Measurements from ENCODE around the gene NGFR. TPM values are rescaled to one million over a fixed set of nuclear protein-coding genes. Genes with fewer than 3 reads are reported as not detected.
"Not testable (repeated sequence)": the region's sequence is repeated elsewhere in the genome, so short reads cannot be mapped to it uniquely, and the experiment has no call there.

Gene NGFR
- total RNA-seq, 1 experiment from 2014 or later: not detected

- Histone ChIP-seq H3K79me2 (ENCODE audit: low read length) (no peaks in the 10 kb centered on the region), H3F3A (ENCODE audit: low read length, unreplicated experiment) (no peaks in the 10 kb centered on the region), H3K4me3 (ENCODE audit: low read length) (no peak overlapping the region), H3K9me3 (ENCODE audit: low read length) (no peaks in the 10 kb centered on the region), H3K27me3 (ENCODE audit: low read length) (peaks cover 54% of the 10 kb centered on the region), H3K9ac (ENCODE audit: low read length) (no peak overlapping the region), H3K4me2 (ENCODE audit: low read length) (no peak overlapping the region), H3K36me3 (ENCODE audit: low read depth, low read length) (no peaks in the 10 kb centered on the region), H3K9me2 (replicated peaks; ENCODE audit: low read length) (no peaks in the 10 kb centered on the region), H3K27ac (ENCODE audit: low read length) (no peak overlapping the region), H4K20me1 (ENCODE audit: low read length) (no peaks in the 10 kb centered on the region), H2AFZ (ENCODE audit: low read length) (no peak overlapping the region), H3K4me1 (ENCODE audit: insufficient read depth, low read length) (peaks cover 10% of the 10 kb centered on the region)
- DNase-seq (no peak), ATAC-seq (no peak)
- POLR2A ChIA-PET (ENCODE audit: unreplicated experiment): no interaction called here
- TF ChIP-seq, protein P1, sequence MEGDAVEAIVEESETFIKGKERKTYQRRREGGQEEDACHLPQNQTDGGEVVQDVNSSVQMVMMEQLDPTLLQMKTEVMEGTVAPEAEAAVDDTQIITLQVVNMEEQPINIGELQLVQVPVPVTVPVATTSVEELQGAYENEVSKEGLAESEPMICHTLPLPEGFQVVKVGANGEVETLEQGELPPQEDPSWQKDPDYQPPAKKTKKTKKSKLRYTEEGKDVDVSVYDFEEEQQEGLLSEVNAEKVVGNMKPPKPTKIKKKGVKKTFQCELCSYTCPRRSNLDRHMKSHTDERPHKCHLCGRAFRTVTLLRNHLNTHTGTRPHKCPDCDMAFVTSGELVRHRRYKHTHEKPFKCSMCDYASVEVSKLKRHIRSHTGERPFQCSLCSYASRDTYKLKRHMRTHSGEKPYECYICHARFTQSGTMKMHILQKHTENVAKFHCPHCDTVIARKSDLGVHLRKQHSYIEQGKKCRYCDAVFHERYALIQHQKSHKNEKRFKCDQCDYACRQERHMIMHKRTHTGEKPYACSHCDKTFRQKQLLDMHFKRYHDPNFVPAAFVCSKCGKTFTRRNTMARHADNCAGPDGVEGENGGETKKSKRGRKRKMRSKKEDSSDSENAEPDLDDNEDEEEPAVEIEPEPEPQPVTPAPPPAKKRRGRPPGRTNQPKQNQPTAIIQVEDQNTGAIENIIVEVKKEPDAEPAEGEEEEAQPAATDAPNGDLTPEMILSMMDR (conservative IDR thresholded peaks at IDR 0.05; ENCODE audit: low read depth, low read length): no peak
- TF ChIP-seq EZH2phosphoT487 (IDR thresholded peaks at IDR 0.05; ENCODE audit: borderline replicate concordance, low read length) (no peak), EZH2 (IDR thresholded peaks at IDR 0.05; ENCODE audit: low read length, unreplicated experiment) (no peak)
- intact Hi-C loops (cut with micrococcal nuclease): no loop called here
- BruUV-seq (replicated peaks): no TSS peak
- CTCF ChIA-PET: no interaction called here
Measured at GRCh38 chr17:49501496-49501895, 6.4 kb downstream of the NGFR start.

DNA sequence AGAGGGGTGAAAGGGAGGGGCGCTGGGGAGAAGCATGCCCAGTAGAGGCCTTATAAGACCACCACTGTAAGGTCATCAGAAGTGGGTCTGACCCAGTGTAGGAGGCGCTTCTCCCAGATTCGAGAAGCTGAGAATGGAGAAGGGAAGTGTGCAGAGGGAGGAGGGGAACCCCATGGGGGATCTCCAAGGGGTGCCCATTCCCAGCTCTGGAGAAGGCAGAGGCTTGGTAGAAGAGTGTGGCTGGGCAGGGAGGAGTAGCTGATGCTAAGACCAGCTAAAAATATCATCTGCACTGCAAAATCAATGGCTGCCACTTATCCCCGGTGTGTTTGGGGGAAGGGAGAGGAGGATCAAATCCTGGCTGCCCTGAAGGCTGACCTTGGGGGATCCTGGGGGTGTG lies 7.2 kb downstream of the NGFR start:
- ChIA-PET CTCF (no interaction called here), POLR2A (ENCODE audit: unreplicated experiment) (no interaction called here)
- Histone ChIP-seq H3K9ac (ENCODE audit: low read length) (no peak overlapping the region), H3K9me2 (replicated peaks; ENCODE audit: low read length) (no peaks in the 10 kb centered on the region), H3K27ac (ENCODE audit: low read length) (no peak overlapping the region), H3K36me3 (ENCODE audit: low read depth, low read length) (no peaks in the 10 kb centered on the region), H3K27me3 (ENCODE audit: low read length) (peaks cover 46% of the 10 kb centered on the region), H4K20me1 (ENCODE audit: low read length) (no peaks in the 10 kb centered on the region), H3K4me1 (ENCODE audit: insufficient read depth, low read length) (peaks cover 3% of the 10 kb centered on the region), H3K9me3 (ENCODE audit: low read length) (no peaks in the 10 kb centered on the region), H2AFZ (ENCODE audit: low read length) (no peak overlapping the region), H3K4me3 (ENCODE audit: low read length) (no peak overlapping the region), H3K4me2 (ENCODE audit: low read length) (no peak overlapping the region), H3K79me2 (ENCODE audit: low read length) (no peaks in the 10 kb centered on the region), H3F3A (ENCODE audit: low read length, unreplicated experiment) (no peaks in the 10 kb centered on the region)
- intact Hi-C loops (cut with micrococcal nuclease): no loop called here
- BruUV-seq (replicated peaks): no TSS peak
- TF ChIP-seq EZH2 (IDR thresholded peaks at IDR 0.05; ENCODE audit: low read length, unreplicated experiment) (no peak), EZH2phosphoT487 (IDR thresholded peaks at IDR 0.05; ENCODE audit: borderline replicate concordance, low read length) (no peak)
- TF ChIP-seq, protein P1 (conservative IDR thresholded peaks at IDR 0.05; ENCODE audit: low read depth, low read length): no peak
- DNase-seq: no peak
- no peak for ATAC-seq

DNA sequence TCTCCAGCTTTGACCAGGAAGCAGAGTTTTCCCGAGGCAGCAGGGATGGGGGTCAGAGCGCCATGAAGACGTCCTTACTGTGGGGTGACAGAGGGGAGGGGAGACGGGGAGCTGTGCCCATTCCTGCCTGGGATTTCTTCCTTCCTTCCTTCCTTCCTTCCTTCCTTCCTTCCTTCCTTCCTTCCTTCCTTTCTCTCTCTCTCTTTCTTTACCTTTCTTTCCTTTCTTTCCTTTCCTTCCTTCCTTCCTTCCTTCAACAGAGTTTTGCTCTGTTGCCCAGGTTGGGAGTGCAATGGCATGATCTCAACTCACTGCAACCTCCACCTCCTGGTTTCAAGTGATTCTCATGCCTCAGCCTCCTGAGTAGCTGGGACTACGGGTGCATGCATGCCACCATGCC lies 7.6 kb downstream of the NGFR start:
- H3K9ac ChIP-seq (ENCODE audit: low read length); H3K4me2 ChIP-seq (ENCODE audit: low read length); DNase-seq; H3K9me2 ChIP-seq (replicated peaks; ENCODE audit: low read length); H3K27ac ChIP-seq (ENCODE audit: low read length); intact Hi-C loops (cut with micrococcal nuclease); H3K4me1 ChIP-seq (ENCODE audit: insufficient read depth, low read length); CTCF ChIA-PET; BruUV-seq (replicated peaks); H3K9me3 ChIP-seq (ENCODE audit: low read length); H3K4me3 ChIP-seq (ENCODE audit: low read length); H3K36me3 ChIP-seq (ENCODE audit: low read depth, low read length); POLR2A ChIA-PET (ENCODE audit: unreplicated experiment); H4K20me1 ChIP-seq (ENCODE audit: low read length); ATAC-seq; H3F3A ChIP-seq (ENCODE audit: low read length, unreplicated experiment); H2AFZ ChIP-seq (ENCODE audit: low read length); H3K79me2 ChIP-seq (ENCODE audit: low read length): not testable (repeated sequence)
- peaks cover 42% of the 10 kb centered on the region for H3K27me3 ChIP-seq (ENCODE audit: low read length)
